ENCODE measurements around the gene ATG12.
"Not testable (repeated sequence)": the region's sequence is repeated elsewhere in the genome, so short reads cannot be mapped to it uniquely, and the experiment has no call there.

The ATG12 gene

DNA sequence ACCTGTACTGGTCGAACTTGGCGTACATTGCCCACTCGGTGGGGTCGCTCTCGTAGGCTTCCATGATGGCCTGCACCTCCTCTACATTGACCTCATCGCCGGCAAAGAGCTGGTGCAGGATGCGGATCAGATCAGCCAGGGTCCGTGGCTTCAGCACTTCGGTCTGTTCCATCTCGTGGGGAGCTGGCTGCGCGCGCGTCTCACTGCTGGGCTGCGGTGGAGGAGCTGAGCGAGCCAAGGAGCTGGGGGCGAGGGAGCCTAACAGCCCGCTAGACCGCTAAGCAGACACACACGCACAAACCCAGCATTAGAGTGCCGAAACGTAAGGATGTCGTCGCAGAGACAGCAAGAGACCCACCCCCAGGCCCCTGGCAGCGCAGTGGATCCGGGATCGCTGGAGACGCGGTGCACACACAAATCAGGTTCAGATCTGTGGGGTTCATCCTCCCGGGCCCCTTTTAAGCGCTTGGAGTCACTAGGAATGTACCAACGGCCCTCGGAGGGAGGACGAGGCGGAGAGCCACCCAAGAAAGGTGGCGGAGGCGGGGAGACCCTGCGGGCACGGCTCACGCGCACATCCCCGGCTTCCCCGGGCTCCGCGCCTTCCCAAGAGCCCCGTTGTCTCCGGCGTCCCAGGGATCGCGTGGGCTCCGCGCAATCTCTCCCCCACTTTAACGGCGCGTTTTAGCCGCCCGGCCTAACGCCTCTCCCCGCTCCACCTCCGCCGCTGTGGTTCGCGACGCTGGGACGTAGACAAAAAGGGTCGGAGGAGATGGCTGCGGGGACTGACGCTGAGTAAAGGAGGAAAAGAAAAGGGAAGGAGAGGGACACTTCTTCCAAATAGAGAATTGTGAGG lies 24.9 kb downstream of the ATG12 start, which contains the start of gene CDO1:
CDO1 (minus strand) TSS at position 434 of the 856 bp plus-strand sequence; CDS start at position 172, 262 bp downstream.
- H3K9me3 ChIP-seq (ENCODE audit: control insufficient read depth, low read length), result no peaks in the 10 kb centered on the region
- H3K27me3 ChIP-seq (replicated peaks; ENCODE audit: control insufficient read depth, insufficient read depth, low read length), result peaks cover 9% of the 10 kb centered on the region
- H3K36me3 ChIP-seq (ENCODE audit: control insufficient read depth, insufficient read depth, low read length, severe bottlenecking), result peaks cover 8% of the 10 kb centered on the region
- peak within 1 kb of the TSS; percentile 96 for H3K4me3 ChIP-seq (ENCODE audit: low read length)
- peak; percentile 76 for DNase-seq (ENCODE audit: low read depth)
- peaks cover 11% of the 10 kb centered on the region for H3K4me1 ChIP-seq (ENCODE audit: control insufficient read depth, insufficient read depth, low read length)
- peak within 1 kb of the TSS; percentile 84 for H3K9ac ChIP-seq (ENCODE audit: low read length)

GRCh38 chr5:115815693-115816225 lies 25.6 kb downstream of the ATG12 start:
- no peaks in the 10 kb centered on the region for H3K9me3 ChIP-seq (ENCODE audit: control insufficient read depth, low read length)
- peaks cover 15% of the 10 kb centered on the region for H3K36me3 ChIP-seq (ENCODE audit: control insufficient read depth, insufficient read depth, low read length, severe bottlenecking)
- H3K27me3 ChIP-seq (replicated peaks; ENCODE audit: control insufficient read depth, insufficient read depth, low read length), result peaks cover 9% of the 10 kb centered on the region
- DNase-seq (ENCODE audit: low read depth), result peak; percentile 44
- peak overlapping the region; percentile 84 for H3K9ac ChIP-seq (ENCODE audit: low read length)
- H3K4me1 ChIP-seq (ENCODE audit: control insufficient read depth, insufficient read depth, low read length), result peaks cover 17% of the 10 kb centered on the region
- H3K4me3 ChIP-seq (ENCODE audit: low read length), result peak overlapping the region; percentile 96

DNA sequence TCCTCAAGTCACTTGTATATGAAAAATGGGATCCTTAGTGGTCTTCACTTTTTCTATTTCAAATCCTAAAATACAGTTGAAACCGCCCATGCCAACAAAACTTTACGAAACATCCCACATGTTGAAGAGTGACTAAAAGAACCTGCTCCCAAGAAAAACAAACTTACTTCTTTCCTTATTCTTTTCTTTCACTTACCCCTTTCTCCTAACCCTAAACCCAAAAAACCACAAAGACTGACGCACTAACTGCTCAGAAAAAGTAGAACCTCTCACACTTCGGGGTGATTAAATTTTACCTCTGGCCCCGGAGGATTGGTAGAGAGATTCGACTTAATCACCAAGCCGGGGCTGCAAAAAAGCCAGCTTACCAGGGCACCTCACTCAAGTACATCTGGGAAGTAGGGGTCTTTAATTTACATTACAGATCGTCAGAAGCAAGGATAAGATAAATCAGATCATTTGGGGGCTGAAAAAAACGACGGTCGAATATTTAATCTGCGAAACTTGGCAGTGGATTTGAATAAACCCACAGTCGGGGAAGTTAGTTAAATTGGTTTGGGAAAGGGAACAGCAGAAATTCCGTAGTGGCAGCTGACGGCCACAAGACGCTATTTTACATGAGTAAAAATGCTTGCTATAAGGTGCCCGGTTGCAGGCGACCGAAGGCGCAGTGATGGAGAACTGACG lies 26.2 kb downstream of the ATG12 start:
- Histone ChIP-seq H3K36me3 (ENCODE audit: control insufficient read depth, insufficient read depth, low read length, severe bottlenecking) (peaks cover 20% of the 10 kb centered on the region), H3K4me1 (ENCODE audit: control insufficient read depth, insufficient read depth, low read length) (peaks cover 20% of the 10 kb centered on the region), H3K27me3 (replicated peaks; ENCODE audit: control insufficient read depth, insufficient read depth, low read length) (peaks cover 9% of the 10 kb centered on the region), H3K4me3 (ENCODE audit: low read length) (peak overlapping the region; percentile 96), H3K9ac (ENCODE audit: low read length) (peak overlapping the region; percentile 84), H3K9me3 (ENCODE audit: control insufficient read depth, low read length) (no peaks in the 10 kb centered on the region)
- DNase-seq (ENCODE audit: low read depth), result no peak

DNA sequence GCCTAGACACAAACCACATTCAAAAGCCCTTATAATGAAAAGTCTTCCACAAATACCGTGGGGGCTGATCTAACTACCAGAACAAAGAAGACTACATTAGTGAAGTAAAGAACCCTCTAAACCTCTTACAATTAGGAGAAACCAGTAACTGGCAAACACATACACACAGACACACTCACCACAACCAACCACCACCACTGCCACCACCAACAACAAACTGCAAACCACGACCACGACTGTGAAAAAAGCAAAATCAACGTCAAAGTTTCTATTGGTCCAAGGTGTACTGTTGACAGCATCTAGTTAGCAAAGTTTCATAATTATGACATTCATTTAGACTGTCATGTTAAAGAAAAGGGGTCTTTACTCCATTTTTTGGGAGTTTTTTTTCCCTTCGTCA lies 27.6 kb downstream of the ATG12 start:
- Histone ChIP-seq H3K36me3 (ENCODE audit: control insufficient read depth, insufficient read depth, low read length, severe bottlenecking) (peaks cover 32% of the 10 kb centered on the region), H3K4me1 (ENCODE audit: control insufficient read depth, insufficient read depth, low read length) (peaks cover 22% of the 10 kb centered on the region), H3K4me3 (ENCODE audit: low read length) (peak overlapping the region; percentile 96), H3K9me3 (ENCODE audit: control insufficient read depth, low read length) (no peaks in the 10 kb centered on the region), H3K27me3 (replicated peaks; ENCODE audit: control insufficient read depth, insufficient read depth, low read length) (peaks cover 9% of the 10 kb centered on the region), H3K9ac (ENCODE audit: low read length) (peak overlapping the region; percentile 84)
- no peak for DNase-seq (ENCODE audit: low read depth)

- H3K4me3 ChIP-seq (ENCODE audit: low read length), result no peak overlapping the region
- no peak overlapping the region for H3K9ac ChIP-seq (ENCODE audit: low read length)
- H3K36me3 ChIP-seq (ENCODE audit: control insufficient read depth, insufficient read depth, low read length, severe bottlenecking), result peaks cover 40% of the 10 kb centered on the region
- H3K4me1 ChIP-seq (ENCODE audit: control insufficient read depth, insufficient read depth, low read length), result peaks cover 22% of the 10 kb centered on the region
- H3K27me3 ChIP-seq (replicated peaks; ENCODE audit: control insufficient read depth, insufficient read depth, low read length), result peaks cover 9% of the 10 kb centered on the region
- H3K9me3 ChIP-seq (ENCODE audit: control insufficient read depth, low read length), result no peaks in the 10 kb centered on the region
- no peak for DNase-seq (ENCODE audit: low read depth)
Measured at GRCh38 chr5:115812372-115812771, 29.0 kb downstream of the ATG12 start.

DNA sequence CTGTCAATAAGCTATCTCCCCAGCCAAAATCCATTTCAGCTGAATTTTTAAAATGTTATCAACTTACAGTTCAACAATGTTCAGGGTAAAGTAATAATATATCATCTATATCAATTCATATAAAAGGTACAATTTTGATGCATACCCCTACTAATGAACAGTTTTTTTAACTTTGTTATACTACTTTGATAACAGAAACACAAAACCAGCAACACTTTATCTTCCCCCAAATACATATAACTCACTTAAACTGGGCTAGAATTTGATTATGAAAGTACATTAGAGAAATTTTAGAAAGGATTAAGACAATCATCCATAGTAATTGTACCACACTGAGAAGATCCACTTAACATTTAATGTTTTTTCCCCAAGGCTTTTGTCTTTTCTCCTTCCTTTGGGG lies 30.0 kb downstream of the ATG12 start:
- peaks cover 22% of the 10 kb centered on the region for H3K4me1 ChIP-seq (ENCODE audit: control insufficient read depth, insufficient read depth, low read length)
- no peak overlapping the region for H3K9ac ChIP-seq (ENCODE audit: low read length)
- peaks cover 49% of the 10 kb centered on the region for H3K36me3 ChIP-seq (ENCODE audit: control insufficient read depth, insufficient read depth, low read length, severe bottlenecking)
- H3K4me3 ChIP-seq (ENCODE audit: low read length), result no peak overlapping the region
- H3K27me3 ChIP-seq (replicated peaks; ENCODE audit: control insufficient read depth, insufficient read depth, low read length), result peaks cover 9% of the 10 kb centered on the region
- no peak for DNase-seq (ENCODE audit: low read depth)
- no peaks in the 10 kb centered on the region for H3K9me3 ChIP-seq (ENCODE audit: control insufficient read depth, low read length)

GRCh38 chr5:115810761-115811160 lies 30.6 kb downstream of the ATG12 start:
- Histone ChIP-seq H3K27me3 (replicated peaks; ENCODE audit: control insufficient read depth, insufficient read depth, low read length) (peaks cover 9% of the 10 kb centered on the region), H3K4me1 (ENCODE audit: control insufficient read depth, insufficient read depth, low read length) (peaks cover 20% of the 10 kb centered on the region), H3K36me3 (ENCODE audit: control insufficient read depth, insufficient read depth, low read length, severe bottlenecking) (peaks cover 56% of the 10 kb centered on the region), H3K9me3 (ENCODE audit: control insufficient read depth, low read length) (no peaks in the 10 kb centered on the region), H3K4me3 (ENCODE audit: low read length) (no peak overlapping the region), H3K9ac (ENCODE audit: low read length) (no peak overlapping the region)
- peak; percentile 91 for DNase-seq (ENCODE audit: low read depth)

DNA sequence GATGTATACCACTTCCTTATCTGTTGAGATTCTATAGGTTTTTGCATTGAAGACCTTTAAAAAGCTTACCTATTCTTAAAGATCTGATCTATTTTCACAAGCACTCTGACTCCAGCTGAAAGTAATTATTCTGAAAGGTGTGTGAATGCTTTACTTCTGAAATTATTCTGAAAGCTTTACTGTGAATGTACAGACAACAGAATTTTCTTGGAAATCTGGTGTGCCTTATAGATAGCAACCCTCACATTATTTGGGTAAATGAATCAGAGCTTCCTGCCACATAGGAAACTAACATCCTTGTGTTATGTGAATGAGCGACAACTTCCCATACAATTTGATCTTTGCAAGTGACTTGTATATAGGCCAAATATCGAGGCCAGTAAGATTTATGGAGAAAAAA lies 31.4 kb downstream of the ATG12 start:
- peaks cover 18% of the 10 kb centered on the region for H3K4me1 ChIP-seq (ENCODE audit: control insufficient read depth, insufficient read depth, low read length)
- H3K9me3 ChIP-seq (ENCODE audit: control insufficient read depth, low read length), result no peaks in the 10 kb centered on the region
- no peak overlapping the region for H3K9ac ChIP-seq (ENCODE audit: low read length)
- no peak overlapping the region for H3K4me3 ChIP-seq (ENCODE audit: low read length)
- H3K27me3 ChIP-seq (replicated peaks; ENCODE audit: control insufficient read depth, insufficient read depth, low read length), result peaks cover 6% of the 10 kb centered on the region
- DNase-seq (ENCODE audit: low read depth), result no peak
- peaks cover 64% of the 10 kb centered on the region for H3K36me3 ChIP-seq (ENCODE audit: control insufficient read depth, insufficient read depth, low read length, severe bottlenecking)

GRCh38 chr5:115808066-115808465 lies 33.3 kb downstream of the ATG12 start:
- peaks cover 77% of the 10 kb centered on the region for H3K36me3 ChIP-seq (ENCODE audit: control insufficient read depth, insufficient read depth, low read length, severe bottlenecking)
- not testable (repeated sequence) for H3K4me3 ChIP-seq (ENCODE audit: low read length); H3K9ac ChIP-seq (ENCODE audit: low read length); DNase-seq (ENCODE audit: low read depth); H3K9me3 ChIP-seq (ENCODE audit: control insufficient read depth, low read length); H3K27me3 ChIP-seq (replicated peaks; ENCODE audit: control insufficient read depth, insufficient read depth, low read length)
- H3K4me1 ChIP-seq (ENCODE audit: control insufficient read depth, insufficient read depth, low read length), result peaks cover 12% of the 10 kb centered on the region

DNA sequence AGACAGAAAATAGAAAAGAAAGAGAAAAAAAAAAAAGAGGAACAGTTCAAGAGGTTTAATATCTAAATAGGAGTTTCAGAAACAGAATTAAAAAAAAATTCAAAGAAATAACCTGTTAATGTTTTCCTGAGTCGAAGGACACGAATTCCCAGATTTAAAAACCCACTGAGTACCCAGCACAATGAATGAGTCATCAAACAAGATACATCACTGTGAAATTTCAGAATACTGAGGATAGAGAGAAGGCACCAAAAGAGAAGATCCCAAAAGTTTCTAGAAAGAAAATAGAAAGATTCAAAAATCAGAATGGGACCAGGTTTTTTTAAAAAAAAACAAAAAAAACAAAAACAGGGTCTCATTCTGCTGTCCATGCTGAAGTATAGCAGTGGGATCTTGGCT lies 33.7 kb downstream of the ATG12 start:
- Histone ChIP-seq H3K4me3 (ENCODE audit: low read length) (no peak overlapping the region), H3K36me3 (ENCODE audit: control insufficient read depth, insufficient read depth, low read length, severe bottlenecking) (peaks cover 82% of the 10 kb centered on the region), H3K9me3 (ENCODE audit: control insufficient read depth, low read length) (no peaks in the 10 kb centered on the region), H3K9ac (ENCODE audit: low read length) (no peak overlapping the region), H3K4me1 (ENCODE audit: control insufficient read depth, insufficient read depth, low read length) (peaks cover 12% of the 10 kb centered on the region), H3K27me3 (replicated peaks; ENCODE audit: control insufficient read depth, insufficient read depth, low read length) (no peaks in the 10 kb centered on the region)
- no peak for DNase-seq (ENCODE audit: low read depth)

GRCh38 chr5:115806986-115807653 lies 34.2 kb downstream of the ATG12 start:
- DNase-seq (ENCODE audit: low read depth), result no peak
- no peaks in the 10 kb centered on the region for H3K27me3 ChIP-seq (replicated peaks; ENCODE audit: control insufficient read depth, insufficient read depth, low read length)
- peaks cover 84% of the 10 kb centered on the region for H3K36me3 ChIP-seq (ENCODE audit: control insufficient read depth, insufficient read depth, low read length, severe bottlenecking)
- H3K4me1 ChIP-seq (ENCODE audit: control insufficient read depth, insufficient read depth, low read length), result peaks cover 12% of the 10 kb centered on the region
- H3K9ac ChIP-seq (ENCODE audit: low read length), result no peak overlapping the region
- no peak overlapping the region for H3K4me3 ChIP-seq (ENCODE audit: low read length)
- no peaks in the 10 kb centered on the region for H3K9me3 ChIP-seq (ENCODE audit: control insufficient read depth, low read length)

All from adipocyte (in vitro differentiated cells).